ENCODE results near the gene MAP2K5. TPM values are rescaled to one million over a fixed set of nuclear protein-coding genes. Genes with fewer than 3 reads are reported as not detected.
A peak's percentile ranks its signal among the peaks of the same experiment; 100 is the strongest.

MAP2K5 gene
- 10 to 100 TPM in 1 of 2 donors, 1 to 10 TPM in 1; 7.4 to 10.2 TPM for total RNA-seq

GRCh38 chr15:67542420-67543347 lies at the start of gene MAP2K5:
TSS of gene MAP2K5 (plus strand) at chr15:67542703. CDS start at chr15:67543336, 633 bp downstream.
- Histone ChIP-seq H3K27me3 (replicated peaks; ENCODE audit: insufficient read depth) (no peaks in the 10 kb centered on the region), H3K27ac (peak within 1 kb of the TSS; percentile 62 to 81), H3K4me1 (ENCODE audit: control insufficient read depth in 1 of 2, low read depth in 2 of 2) (peaks cover 0 to 19% of the 10 kb centered on the region in 2 donors), H3K36me3 (no peaks in the 10 kb centered on the region), H3K4me3 (peak within 1 kb of the TSS; percentile 96), H3K9me3 (no peaks in the 10 kb centered on the region)
- peak; percentile 48 for DNase-seq (ENCODE audit: low spot score)
- TF ChIP-seq CTCF (IDR thresholded peaks at IDR 0.05): no peak
- peak; percentile 50 for ATAC-seq (ENCODE audit: insufficient number of reproducible peaks, low FRiP score, low read depth)

GRCh38 chr15:67495585-67495984 lies 46.9 kb upstream of the MAP2K5 start:
- H3K4me3 ChIP-seq: no peak overlapping the region
- no peak for TF ChIP-seq CTCF (IDR thresholded peaks at IDR 0.05)
- H3K9me3 ChIP-seq: no peaks in the 10 kb centered on the region
- no peak overlapping the region for H3K27ac ChIP-seq
- H3K27me3 ChIP-seq (replicated peaks; ENCODE audit: insufficient read depth): no peaks in the 10 kb centered on the region
- H3K4me1 ChIP-seq (ENCODE audit: control insufficient read depth in 1 of 2, low read depth in 2 of 2): no peaks in the 10 kb centered on the region
- DNase-seq (ENCODE audit: low spot score): no peak
- ATAC-seq (ENCODE audit: insufficient number of reproducible peaks, low FRiP score, low read depth): no peak
- no peaks in the 10 kb centered on the region for H3K36me3 ChIP-seq

- no peak overlapping the region for H3K27ac ChIP-seq
- H3K4me1 ChIP-seq (ENCODE audit: control insufficient read depth in 1 of 2, low read depth in 2 of 2): no peaks in the 10 kb centered on the region
- H3K27me3 ChIP-seq (replicated peaks; ENCODE audit: insufficient read depth): no peaks in the 10 kb centered on the region
- no peak overlapping the region for H3K4me3 ChIP-seq
- no peaks in the 10 kb centered on the region for H3K36me3 ChIP-seq
- DNase-seq (ENCODE audit: low spot score) (no peak), ATAC-seq (ENCODE audit: insufficient number of reproducible peaks, low FRiP score, low read depth) (no peak)
- TF ChIP-seq CTCF (IDR thresholded peaks at IDR 0.05): peak; percentile 9
- H3K9me3 ChIP-seq: no peaks in the 10 kb centered on the region
Observed at GRCh38 chr15:67501177-67501835, 41.2 kb upstream of the MAP2K5 start.

- Histone ChIP-seq H3K9me3 (no peaks in the 10 kb centered on the region), H3K27me3 (replicated peaks; ENCODE audit: insufficient read depth) (no peaks in the 10 kb centered on the region), H3K36me3 (no peaks in the 10 kb centered on the region), H3K27ac (no peak overlapping the region), H3K4me3 (no peak overlapping the region), H3K4me1 (ENCODE audit: control insufficient read depth in 1 of 2, low read depth in 2 of 2) (no peaks in the 10 kb centered on the region)
- DNase-seq (ENCODE audit: low spot score) (no peak), ATAC-seq (ENCODE audit: insufficient number of reproducible peaks, low FRiP score, low read depth) (no peak)
- TF ChIP-seq CTCF (IDR thresholded peaks at IDR 0.05): no peak
Observed at GRCh38 chr15:67501836-67502461, 40.6 kb upstream of the MAP2K5 start.

GRCh38 chr15:67504056-67504455 lies 38.4 kb upstream of the MAP2K5 start:
- TF ChIP-seq CTCF (IDR thresholded peaks at IDR 0.05): no peak
- Histone ChIP-seq H3K4me1 (ENCODE audit: control insufficient read depth in 1 of 2, low read depth in 2 of 2) (no peaks in the 10 kb centered on the region), H3K9me3 (no peaks in the 10 kb centered on the region), H3K27me3 (replicated peaks; ENCODE audit: insufficient read depth) (no peaks in the 10 kb centered on the region), H3K4me3 (no peak overlapping the region), H3K27ac (no peak overlapping the region), H3K36me3 (no peaks in the 10 kb centered on the region)
- ATAC-seq (ENCODE audit: insufficient number of reproducible peaks, low FRiP score, low read depth) (no peak), DNase-seq (ENCODE audit: low spot score) (no peak)
